GM10266 (cell line): ENCODE data around the gene FER.

Source experiments
- DNase-seq: peaks from one replicate; pipeline ENCODE4 v3.0.0; 2012; ENCODE audit errors: extremely low spot score
- TF ChIP-seq, protein P1 (sequence below): IDR thresholded peaks from 2 replicates; pipeline ENCODE4 v1.5.1; 2012; ENCODE audit warnings: mild to moderate bottlenecking, low read depth; ENCODE audit not compliant: control insufficient read depth, insufficient read depth; ENCODE audit errors: missing control alignments

Gene FER

DNA sequence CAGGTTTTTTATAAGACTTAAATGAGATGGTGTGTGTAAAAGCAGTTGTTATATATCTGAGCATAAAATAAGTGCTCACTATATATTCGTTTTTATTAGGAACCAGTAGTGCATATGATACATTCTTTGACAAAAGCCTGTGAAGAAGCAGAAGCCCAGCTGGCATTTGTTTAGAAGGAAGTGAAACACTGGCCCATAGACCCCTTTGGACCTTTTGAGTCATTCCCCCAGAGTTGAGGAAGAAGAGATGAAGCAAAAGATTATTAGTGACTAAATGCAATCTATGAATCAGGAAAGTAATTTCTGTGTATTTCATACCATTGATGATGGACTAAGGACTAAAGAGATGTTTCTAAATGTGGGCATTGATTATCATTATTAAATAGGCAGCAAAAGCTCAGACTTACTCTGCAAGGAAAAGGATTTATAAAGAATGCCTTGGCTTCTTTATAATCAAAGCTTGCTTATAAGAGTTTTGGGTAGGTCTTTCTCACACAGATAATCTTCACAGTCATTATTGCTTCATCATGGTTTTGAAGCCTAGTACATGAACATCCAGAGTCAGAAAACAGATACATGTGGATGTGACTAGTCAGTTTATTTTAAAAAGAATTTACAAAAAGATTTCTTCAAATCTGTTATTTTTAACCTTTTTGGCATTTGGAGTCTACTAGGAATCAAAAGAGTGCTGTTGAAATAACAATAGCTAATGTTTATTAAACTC lies 16.9 kb upstream of the FER start:
- TF ChIP-seq, protein P1, sequence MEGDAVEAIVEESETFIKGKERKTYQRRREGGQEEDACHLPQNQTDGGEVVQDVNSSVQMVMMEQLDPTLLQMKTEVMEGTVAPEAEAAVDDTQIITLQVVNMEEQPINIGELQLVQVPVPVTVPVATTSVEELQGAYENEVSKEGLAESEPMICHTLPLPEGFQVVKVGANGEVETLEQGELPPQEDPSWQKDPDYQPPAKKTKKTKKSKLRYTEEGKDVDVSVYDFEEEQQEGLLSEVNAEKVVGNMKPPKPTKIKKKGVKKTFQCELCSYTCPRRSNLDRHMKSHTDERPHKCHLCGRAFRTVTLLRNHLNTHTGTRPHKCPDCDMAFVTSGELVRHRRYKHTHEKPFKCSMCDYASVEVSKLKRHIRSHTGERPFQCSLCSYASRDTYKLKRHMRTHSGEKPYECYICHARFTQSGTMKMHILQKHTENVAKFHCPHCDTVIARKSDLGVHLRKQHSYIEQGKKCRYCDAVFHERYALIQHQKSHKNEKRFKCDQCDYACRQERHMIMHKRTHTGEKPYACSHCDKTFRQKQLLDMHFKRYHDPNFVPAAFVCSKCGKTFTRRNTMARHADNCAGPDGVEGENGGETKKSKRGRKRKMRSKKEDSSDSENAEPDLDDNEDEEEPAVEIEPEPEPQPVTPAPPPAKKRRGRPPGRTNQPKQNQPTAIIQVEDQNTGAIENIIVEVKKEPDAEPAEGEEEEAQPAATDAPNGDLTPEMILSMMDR = no peak
- no peak for DNase-seq

DNA sequence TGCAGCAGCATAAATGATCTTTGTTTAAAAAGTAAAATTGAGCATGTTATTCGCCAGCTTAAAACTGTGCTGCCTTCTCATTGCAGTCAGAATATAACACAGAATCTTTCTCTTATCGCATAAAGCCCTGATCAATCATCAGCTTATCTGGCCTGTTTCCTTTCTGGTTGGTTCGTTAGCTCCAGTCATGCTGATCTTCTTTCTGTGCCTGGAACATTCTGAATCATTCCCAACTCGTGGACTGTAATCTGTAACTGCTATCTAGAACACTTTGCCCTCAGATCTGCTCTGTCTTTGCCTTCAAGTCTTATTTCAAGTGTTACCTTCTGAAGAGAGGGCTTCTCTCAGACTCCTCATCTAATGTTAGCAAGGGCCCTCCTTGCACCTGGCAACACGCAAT lies 11.9 kb upstream of the FER start:
- TF ChIP-seq, protein P1 = no peak
- no peak for DNase-seq

DNA sequence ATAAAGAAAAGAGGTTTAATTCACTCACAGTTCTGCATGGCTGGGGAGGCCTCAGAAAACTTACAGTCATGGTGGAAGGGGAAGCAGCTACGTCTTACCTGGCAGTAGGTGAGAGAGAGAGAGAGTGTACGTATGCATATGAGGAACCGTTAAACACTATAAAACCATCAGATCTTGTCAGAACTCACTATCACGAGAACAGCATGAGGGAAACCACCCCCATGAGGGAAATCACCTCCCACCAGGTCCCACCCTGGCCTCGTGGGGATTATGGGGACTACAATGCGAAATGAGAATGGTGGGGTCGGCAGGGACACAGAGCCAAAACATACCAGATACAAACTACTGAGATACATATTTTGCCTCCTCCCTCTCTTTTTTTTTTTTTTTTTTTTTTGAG lies 10.8 kb upstream of the FER start:
- DNase-seq = no peak
- TF ChIP-seq, protein P1 = no peak

DNA sequence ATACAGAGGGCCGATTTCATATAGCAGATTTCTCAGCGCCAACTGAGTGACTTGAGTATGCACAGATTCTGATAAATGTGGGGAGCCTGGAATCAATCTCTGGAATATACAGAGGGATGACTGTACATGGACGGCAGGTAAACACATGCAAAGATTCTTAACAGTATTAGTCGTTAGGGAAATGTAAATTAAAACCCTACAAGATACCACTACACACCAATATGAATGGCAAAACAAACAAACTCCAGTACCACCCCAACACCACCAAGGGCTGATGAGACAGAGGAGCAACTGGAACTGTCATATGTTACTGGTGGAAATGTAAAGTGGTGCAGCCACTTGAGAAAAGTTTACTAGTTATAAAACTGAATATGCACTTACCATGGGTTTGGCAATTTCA lies 8.3 kb upstream of the FER start:
- DNase-seq = no peak

DNA sequence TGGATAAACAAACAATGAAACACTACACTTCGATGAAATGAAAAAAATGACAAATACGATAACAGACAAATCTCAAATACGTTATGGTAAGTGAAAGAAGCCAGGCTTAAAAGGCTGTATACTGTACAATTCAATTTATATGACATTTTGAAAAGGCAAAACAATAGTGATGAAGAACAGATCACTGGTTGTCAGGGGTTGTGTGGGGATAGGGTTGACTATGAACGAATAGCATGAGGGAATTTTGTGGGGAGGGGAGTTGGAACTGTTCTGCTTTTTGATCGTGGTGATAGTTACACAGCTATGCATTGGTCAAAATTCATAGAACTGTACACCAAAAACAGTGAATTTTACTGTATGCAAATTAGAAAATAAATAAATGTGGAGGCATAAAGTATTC lies 7.8 kb upstream of the FER start:
- no peak for DNase-seq
- TF ChIP-seq, protein P1 = no peak

More for the DNA sequence above, 8.3 kb upstream of the FER start:
- TF ChIP-seq, protein P1 = no peak

DNA sequence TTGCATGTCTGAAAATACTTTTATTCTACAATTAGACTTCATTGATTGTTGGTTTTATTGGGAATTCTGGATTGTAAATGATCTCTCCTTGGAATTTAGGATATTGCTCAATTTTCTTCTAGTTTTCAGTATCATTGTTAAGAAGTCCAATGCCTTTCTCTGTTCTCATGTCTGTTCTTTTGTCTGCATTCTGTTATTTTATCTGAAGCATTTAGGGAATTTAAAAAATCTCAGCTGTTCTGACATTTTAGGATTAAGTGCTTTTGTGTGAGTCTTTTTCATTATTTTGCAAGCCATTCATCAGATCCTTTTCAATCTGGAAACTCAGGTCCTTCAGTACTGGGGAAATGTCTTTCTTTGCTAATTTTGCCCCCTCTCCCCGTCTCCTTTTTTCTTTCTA lies 4.4 kb upstream of the FER start:
- no peak for DNase-seq
- TF ChIP-seq, protein P1 = no peak

DNA sequence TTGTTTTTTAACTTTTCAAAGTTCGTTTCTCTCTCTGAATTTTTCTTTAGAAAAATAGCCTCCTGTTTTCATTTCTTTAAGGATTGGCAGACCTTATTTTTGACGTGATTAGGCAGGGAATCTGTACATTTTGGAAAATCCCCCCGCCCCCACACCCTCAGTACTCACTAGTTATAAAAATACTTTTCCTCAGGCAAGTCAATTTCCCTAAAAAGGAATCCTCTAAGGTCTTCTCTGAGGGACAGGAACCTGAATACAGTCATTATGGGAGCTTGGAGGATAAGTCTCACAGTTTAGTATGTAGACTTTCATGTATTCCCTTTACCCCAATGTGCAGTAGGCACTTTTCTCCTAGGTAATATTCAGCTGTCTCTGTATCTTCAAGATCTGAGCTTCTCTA lies 3.9 kb upstream of the FER start:
- DNase-seq = no peak
- TF ChIP-seq, protein P1 = no peak
